HL-60 (cell line): ENCODE measurements around the gene JOSD1.

Source experiments
- DNase-seq, 2 experiments: peaks; one replicate each; pipeline ENCODE4 v3.0.0-alpha.2; 2010 to 2020; ENCODE audit warnings: low read depth in 1 of 2, low spot score in 1 of 2
- H3K27ac ChIP-seq: fragments of 250-450 bp; sonication (Bioruptor Pico); replicated peaks from 2 replicates; pipeline ENCODE4 v1.5.1; 2020; ENCODE audit warnings: mild to moderate bottlenecking, moderate library complexity
- H3K27me3 ChIP-seq: fragments of 250-450 bp; sonication (Bioruptor Pico); 2 replicates; pipeline ENCODE4 v1.5.1; 2021; ENCODE audit warnings: mild to moderate bottlenecking, moderate library complexity; ENCODE audit not compliant: insufficient read depth, poor library complexity, severe bottlenecking
- H3K4me3 ChIP-seq: replicated peaks from 2 replicates; pipeline ENCODE4 v1.5.1; 2011; ENCODE audit warnings: mild to moderate bottlenecking, control low read depth, low read length; ENCODE audit not compliant: insufficient read depth
- GABPA ChIP-seq: IDR thresholded peaks from 2 replicates; pipeline ENCODE4 v1.6.1; 2012; ENCODE audit warnings: low read depth
- POLR2AphosphoS5 ChIP-seq: IDR thresholded peaks from 2 replicates; pipeline ENCODE4 v1.6.1; 2012; ENCODE audit warnings: low read depth
- SPI1 ChIP-seq: IDR thresholded peaks from 2 replicates; pipeline ENCODE4 v1.6.1; 2012; ENCODE audit warnings: low read depth, mild to moderate bottlenecking, borderline replicate concordance
- TF ChIP-seq, protein P1 (sequence below): IDR thresholded peaks from 2 replicates; pipeline ENCODE4 v1.6.1; 2012; ENCODE audit warnings: low read depth; ENCODE audit not compliant: insufficient replicate concordance
- TF ChIP-seq, protein P2 (sequence below): IDR thresholded peaks from one replicate; pipeline ENCODE4 v1.5.1; 2011; ENCODE audit warnings: low read length, control low read depth, inconsistent platforms; ENCODE audit not compliant: insufficient read depth

JOSD1 gene

DNA sequence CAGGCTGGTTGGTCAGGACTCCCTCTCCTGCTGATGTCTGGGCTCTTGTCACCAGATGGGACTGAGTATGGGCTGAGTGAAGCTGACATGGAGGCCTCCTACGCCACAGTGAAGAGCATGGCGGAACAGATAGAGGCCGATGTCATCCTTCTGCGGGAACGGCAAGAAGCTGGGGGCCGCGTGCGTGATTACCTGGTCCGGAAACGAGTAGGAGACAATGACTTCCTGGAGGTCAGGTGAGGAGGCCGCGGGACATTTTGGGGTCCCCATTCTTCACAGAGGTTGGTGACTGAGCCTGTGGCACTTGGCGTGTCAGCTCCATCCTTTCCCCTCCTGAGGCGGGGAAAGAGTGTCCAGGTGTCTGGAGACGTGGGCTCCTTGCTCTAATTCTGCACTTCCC, 15.1 kb upstream of the JOSD1 start:
- no peaks in the 10 kb centered on the region for H3K27me3 ChIP-seq
- TF ChIP-seq SPI1 (no peak), POLR2AphosphoS5 (no peak), GABPA (no peak)
- TF ChIP-seq, protein P1, sequence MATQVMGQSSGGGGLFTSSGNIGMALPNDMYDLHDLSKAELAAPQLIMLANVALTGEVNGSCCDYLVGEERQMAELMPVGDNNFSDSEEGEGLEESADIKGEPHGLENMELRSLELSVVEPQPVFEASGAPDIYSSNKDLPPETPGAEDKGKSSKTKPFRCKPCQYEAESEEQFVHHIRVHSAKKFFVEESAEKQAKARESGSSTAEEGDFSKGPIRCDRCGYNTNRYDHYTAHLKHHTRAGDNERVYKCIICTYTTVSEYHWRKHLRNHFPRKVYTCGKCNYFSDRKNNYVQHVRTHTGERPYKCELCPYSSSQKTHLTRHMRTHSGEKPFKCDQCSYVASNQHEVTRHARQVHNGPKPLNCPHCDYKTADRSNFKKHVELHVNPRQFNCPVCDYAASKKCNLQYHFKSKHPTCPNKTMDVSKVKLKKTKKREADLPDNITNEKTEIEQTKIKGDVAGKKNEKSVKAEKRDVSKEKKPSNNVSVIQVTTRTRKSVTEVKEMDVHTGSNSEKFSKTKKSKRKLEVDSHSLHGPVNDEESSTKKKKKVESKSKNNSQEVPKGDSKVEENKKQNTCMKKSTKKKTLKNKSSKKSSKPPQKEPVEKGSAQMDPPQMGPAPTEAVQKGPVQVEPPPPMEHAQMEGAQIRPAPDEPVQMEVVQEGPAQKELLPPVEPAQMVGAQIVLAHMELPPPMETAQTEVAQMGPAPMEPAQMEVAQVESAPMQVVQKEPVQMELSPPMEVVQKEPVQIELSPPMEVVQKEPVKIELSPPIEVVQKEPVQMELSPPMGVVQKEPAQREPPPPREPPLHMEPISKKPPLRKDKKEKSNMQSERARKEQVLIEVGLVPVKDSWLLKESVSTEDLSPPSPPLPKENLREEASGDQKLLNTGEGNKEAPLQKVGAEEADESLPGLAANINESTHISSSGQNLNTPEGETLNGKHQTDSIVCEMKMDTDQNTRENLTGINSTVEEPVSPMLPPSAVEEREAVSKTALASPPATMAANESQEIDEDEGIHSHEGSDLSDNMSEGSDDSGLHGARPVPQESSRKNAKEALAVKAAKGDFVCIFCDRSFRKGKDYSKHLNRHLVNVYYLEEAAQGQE = no peak
- TF ChIP-seq, protein P2, sequence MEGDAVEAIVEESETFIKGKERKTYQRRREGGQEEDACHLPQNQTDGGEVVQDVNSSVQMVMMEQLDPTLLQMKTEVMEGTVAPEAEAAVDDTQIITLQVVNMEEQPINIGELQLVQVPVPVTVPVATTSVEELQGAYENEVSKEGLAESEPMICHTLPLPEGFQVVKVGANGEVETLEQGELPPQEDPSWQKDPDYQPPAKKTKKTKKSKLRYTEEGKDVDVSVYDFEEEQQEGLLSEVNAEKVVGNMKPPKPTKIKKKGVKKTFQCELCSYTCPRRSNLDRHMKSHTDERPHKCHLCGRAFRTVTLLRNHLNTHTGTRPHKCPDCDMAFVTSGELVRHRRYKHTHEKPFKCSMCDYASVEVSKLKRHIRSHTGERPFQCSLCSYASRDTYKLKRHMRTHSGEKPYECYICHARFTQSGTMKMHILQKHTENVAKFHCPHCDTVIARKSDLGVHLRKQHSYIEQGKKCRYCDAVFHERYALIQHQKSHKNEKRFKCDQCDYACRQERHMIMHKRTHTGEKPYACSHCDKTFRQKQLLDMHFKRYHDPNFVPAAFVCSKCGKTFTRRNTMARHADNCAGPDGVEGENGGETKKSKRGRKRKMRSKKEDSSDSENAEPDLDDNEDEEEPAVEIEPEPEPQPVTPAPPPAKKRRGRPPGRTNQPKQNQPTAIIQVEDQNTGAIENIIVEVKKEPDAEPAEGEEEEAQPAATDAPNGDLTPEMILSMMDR = no peak
- H3K27ac ChIP-seq = no peak overlapping the region
- no peak overlapping the region for H3K4me3 ChIP-seq
- no peak for DNase-seq

DNA sequence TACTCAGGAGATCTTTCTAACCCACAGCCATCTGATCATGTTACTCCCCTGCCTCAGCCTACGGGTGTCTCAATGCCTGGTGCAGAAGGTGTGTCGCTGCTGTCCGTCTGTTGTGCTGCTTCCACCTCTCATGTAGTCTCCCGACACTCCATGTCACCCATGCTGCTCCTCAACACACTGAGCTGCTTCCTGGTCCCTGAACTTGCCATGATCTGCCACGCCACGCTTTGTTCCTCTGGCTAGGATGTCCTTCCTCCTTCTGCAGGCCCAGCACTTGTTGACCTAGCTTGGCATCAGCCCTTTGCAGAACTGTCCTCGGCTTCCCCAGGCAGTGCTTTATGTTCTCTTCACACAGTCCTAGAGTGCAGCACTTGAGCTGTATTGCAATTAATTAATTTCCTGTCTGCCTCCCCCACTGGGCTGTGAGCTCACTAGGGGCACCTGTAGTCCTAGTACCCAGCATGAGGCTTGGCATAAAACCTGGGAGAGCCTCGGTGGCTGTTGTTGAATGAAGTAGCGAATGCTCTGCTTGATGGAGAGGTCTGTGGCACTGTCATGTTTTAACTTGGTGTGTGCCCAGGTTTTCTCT, 14.5 kb upstream of the JOSD1 start:
- no peak overlapping the region for H3K4me3 ChIP-seq
- TF ChIP-seq SPI1 (no peak), POLR2AphosphoS5 (no peak), GABPA (no peak)
- TF ChIP-seq, protein P1 = no peak
- TF ChIP-seq, protein P2 = no peak
- no peak overlapping the region for H3K27ac ChIP-seq
- no peaks in the 10 kb centered on the region for H3K27me3 ChIP-seq
- peak in 1 of 2 experiments; percentile 61 for DNase-seq

DNA sequence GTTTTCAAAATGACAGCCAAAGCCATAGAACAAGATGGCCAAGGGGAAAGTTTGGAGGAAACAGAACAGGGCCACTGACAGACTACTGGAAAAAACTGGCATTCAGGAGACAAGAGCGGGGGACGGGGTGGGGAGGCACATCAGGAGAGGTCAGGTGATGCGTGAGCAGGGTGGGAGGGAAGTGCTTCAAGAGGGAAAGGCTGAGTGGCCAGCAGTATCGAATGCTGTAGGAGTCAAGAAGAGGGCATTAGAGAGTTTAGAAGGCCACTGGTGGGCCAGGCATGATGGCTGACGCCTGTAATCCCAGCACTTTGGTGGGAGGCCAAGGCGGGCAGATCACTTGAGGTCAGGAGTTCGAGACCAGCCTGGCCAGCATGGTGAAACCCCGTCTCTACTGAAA, 13.2 kb upstream of the JOSD1 start:
- Histone ChIP-seq H3K27me3 (no peaks in the 10 kb centered on the region), H3K27ac (no peak overlapping the region; the same call in 1 of the 2 replicates), H3K4me3 (no peak overlapping the region)
- no peak for DNase-seq
- TF ChIP-seq POLR2AphosphoS5 (no peak), SPI1 (no peak), GABPA (no peak)
- TF ChIP-seq, protein P1 = no peak
- TF ChIP-seq, protein P2 = no peak
